Adipocyte (in vitro differentiated cells): ENCODE data around the gene IER3.
"Not testable (repeated sequence)": the region's sequence is repeated elsewhere in the genome, so short reads cannot be mapped to it uniquely, and the experiment has no call there.

ENCODE experiments used
- DNase-seq: peaks from one replicate; pipeline ENCODE4 v3.0.0-alpha.2; 2015; ENCODE audit warnings: low read depth
- H3K27me3 ChIP-seq: replicated peaks from 2 replicates; pipeline ENCODE4 v1.7.0; 2013; ENCODE audit warnings: mild to moderate bottlenecking, low read length, moderate library complexity; ENCODE audit not compliant: control insufficient read depth, insufficient read depth
- H3K36me3 ChIP-seq: 2 replicates; pipeline ENCODE4 v1.7.0; 2013; ENCODE audit warnings: low read length, mild to moderate bottlenecking, moderate library complexity; ENCODE audit not compliant: control insufficient read depth, insufficient read depth, severe bottlenecking
- H3K4me1 ChIP-seq: 2 replicates; pipeline ENCODE4 v1.7.0; 2013; ENCODE audit warnings: mild to moderate bottlenecking, low read length, moderate library complexity; ENCODE audit not compliant: control insufficient read depth, insufficient read depth
- H3K4me3 ChIP-seq: 2 replicates; pipeline ENCODE4 v1.7.0; 2013; ENCODE audit warnings: mild to moderate bottlenecking, low read length, moderate library complexity
- H3K9ac ChIP-seq: 2 replicates; pipeline ENCODE4 v1.7.0; 2013; ENCODE audit warnings: mild to moderate bottlenecking, low read length, moderate library complexity
- H3K9me3 ChIP-seq: 2 replicates; pipeline ENCODE4 v1.7.0; 2013; ENCODE audit warnings: mild to moderate bottlenecking, low read length, moderate library complexity; ENCODE audit not compliant: control insufficient read depth

Gene IER3

DNA sequence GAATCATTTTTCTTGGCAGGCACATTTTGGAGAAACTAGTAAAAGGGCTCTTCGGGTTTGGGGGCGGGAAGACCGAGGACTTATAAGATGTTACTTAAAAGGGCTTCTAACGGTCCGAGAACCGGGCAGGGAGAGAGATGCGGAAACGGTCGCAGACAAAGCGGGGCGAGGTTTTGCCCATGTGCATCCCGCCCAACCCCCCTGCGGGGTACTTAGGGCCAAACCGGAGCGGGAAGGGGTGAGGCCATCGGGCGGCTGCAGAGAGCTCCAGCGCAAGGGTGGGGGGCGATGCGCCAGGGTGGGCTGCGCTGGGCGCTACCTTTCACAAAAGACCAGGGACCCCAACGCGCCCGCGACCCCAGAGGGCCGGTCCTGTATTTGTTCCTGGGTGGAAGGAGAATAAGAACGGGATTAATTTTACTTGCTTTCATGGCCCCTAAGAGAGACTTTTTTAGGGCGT, 23.6 kb downstream of the IER3 start:
- peak; percentile 64 for DNase-seq
- Histone ChIP-seq H3K9me3 (no peaks in the 10 kb centered on the region), H3K4me1 (peaks cover 48% of the 10 kb centered on the region), H3K36me3 (peaks cover 34% of the 10 kb centered on the region), H3K9ac (peak overlapping the region; percentile 100), H3K27me3 (no peaks in the 10 kb centered on the region), H3K4me3 (peak overlapping the region; percentile 99)

DNA sequence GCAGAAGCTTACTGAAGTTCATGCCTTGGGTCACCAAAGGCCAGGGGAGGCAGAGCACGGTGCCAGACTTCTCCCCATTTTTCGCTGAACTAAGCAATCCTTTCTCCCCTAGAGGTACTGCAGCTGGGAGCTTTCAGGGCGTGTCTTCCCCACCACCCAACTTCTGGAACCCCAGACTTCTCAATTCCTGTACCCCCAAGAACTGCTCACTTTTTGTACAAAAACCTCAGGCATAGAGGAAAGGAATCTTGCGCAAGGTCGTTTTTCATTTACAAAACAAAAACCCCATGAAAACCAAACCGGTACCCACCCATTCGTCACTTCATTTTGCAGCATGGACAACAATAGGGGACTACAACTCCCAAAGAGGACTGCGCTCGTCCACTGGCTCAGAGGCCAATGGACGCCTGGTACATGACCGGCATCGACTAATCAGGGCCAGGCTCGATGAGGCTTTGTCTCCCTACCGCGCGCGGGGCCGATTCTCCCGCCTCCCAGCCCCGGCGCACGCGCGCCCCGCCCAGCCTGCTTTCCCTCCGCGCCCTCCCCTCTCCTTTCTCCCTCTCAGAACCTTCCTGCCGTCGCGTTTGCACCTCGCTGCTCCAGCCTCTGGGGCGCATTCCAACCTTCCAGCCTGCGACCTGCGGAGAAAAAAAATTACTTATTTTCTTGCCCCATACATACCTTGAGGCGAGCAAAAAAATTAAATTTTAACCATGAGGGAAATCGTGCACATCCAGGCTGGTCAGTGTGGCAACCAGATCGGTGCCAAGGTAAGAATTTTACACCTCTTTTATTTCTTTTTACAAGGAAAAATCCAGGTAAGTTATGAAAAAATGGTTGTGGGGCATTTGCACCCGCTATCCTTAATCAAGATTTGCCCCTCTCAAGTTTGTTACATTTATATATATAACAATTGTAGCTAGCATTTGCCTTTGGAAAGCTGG, 24.3 kb downstream of the IER3 start, which contains the start of gene TUBB:
Gene TUBB, plus strand, starts transcription at position 562 of the 947 bp plus-strand sequence. Its CDS starts 155 bp downstream, at position 717.
- peak within 1 kb of the TSS; percentile 100 for H3K9ac ChIP-seq
- peaks cover 27% of the 10 kb centered on the region for H3K36me3 ChIP-seq
- H3K9me3 ChIP-seq: no peaks in the 10 kb centered on the region
- H3K27me3 ChIP-seq: no peaks in the 10 kb centered on the region
- peak within 1 kb of the TSS; percentile 99 for H3K4me3 ChIP-seq
- peak; percentile 99 for DNase-seq
- peaks cover 42% of the 10 kb centered on the region for H3K4me1 ChIP-seq

DNA sequence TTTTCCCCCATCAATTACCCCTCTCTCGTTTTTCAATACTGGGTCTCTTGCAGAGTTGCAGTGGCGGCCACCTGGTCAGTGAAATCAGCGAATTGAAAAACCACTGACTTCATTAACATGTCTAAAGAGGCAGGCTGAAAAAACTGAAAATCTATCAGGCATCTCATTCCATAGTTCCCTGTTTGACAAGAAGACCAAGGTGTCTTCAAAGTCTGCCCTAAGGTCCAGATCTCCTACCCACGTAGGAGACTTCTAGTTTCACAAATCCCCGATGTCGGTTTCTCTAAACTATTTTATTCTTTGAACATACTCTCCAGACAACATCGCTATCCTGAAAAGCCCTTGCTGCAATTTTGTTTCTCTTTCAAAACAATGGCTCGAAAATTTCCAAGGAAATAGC, 25.0 kb downstream of the IER3 start:
- Histone ChIP-seq H3K27me3 (no peaks in the 10 kb centered on the region), H3K9me3 (no peaks in the 10 kb centered on the region), H3K4me1 (peaks cover 37% of the 10 kb centered on the region), H3K36me3 (peaks cover 20% of the 10 kb centered on the region), H3K9ac (peak overlapping the region; percentile 100), H3K4me3 (peak overlapping the region; percentile 99)
- no peak for DNase-seq

DNA sequence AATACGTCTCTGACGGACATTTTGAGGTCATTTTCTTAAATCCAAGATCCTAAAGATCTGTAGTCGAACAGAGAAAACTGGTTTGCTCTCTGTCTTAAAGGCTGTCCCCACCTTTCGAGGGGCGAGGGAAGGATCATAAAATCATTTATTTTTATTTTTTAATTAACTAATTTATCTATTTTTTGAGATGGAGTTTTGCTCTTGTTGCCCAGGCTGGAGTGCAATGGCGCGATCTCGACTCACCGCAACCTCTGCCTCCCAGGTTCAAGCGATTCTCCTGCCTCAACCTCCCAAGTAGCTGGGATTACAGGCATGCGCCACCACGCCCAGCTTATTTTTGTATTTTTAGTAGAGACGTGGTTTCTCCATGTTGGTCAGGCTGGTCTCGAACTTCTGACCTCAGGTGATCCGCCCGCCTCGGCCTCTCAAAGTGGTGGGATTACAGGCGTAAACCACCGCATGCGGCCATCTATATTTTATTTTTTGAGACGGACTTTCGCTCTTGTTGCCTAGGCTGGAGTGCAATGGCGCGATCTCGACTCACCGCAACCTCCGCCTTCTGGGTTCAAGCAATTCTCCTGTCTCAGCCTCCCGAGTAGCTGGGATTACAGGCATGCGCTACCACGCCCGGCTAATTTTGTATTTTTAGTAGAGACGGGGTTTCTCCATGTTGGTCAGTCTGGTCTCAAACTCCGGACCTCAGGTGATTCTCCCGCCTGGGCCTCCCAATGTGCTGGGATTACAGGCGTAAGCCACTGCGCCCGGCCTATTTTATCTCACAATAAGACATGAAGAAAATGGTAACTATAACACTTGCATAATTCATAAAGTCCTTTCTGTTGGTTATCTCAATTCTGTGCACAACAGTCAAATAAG, 26.3 kb downstream of the IER3 start:
- not testable (repeated sequence) for DNase-seq, H3K9me3 ChIP-seq, H3K27me3 ChIP-seq
- Histone ChIP-seq H3K9ac (peak overlapping the region; percentile 83), H3K36me3 (peaks cover 16% of the 10 kb centered on the region), H3K4me3 (peak overlapping the region; percentile 74), H3K4me1 (peaks cover 26% of the 10 kb centered on the region)

DNA sequence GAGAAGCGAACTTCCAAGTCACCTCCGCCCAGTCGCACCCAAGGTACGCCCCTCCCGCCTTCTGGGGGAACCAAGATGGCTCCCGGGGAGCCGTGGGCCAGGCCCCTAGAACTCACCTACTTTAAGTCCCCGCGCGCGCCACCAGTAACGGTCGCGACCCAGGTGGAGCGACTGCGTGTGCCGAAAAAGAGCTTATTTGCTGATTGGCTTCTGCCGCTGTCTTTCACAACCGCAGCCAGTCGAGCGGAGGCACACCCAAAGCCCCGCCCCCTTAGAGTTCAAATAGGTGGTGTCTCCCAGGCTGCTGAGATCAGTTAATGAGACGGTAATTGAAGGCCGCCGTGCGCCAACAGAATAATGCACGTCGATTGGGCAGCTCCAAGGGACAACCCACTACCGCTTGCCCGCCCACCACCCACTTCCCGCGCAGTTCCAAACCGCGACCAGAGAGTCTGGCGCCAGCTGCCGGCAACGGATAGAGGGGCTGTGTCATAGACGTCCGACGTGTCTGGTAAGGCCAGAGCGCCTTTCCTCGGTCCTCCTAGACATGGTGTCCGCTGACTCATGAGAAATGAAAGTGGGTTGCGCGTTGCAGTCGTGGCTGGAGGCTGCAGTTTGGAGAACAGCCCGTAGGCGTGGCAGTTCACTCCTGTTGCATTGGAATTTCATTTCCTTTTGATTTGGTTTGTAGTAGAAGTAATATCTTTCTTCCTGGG, 27.1 kb downstream of the IER3 start, which contains the start of gene MDC1:
Gene MDC1, minus strand, starts transcription at position 153 of the 716 bp plus-strand sequence. CDS start 2,106 bp downstream, outside the sequence.
- DNase-seq: peak; percentile 100
- H3K9me3 ChIP-seq: no peaks in the 10 kb centered on the region
- H3K9ac ChIP-seq: peak within 1 kb of the TSS; percentile 83
- peak within 1 kb of the TSS; percentile 84 for H3K4me3 ChIP-seq
- H3K27me3 ChIP-seq: no peaks in the 10 kb centered on the region
- peaks cover 17% of the 10 kb centered on the region for H3K36me3 ChIP-seq
- H3K4me1 ChIP-seq: peaks cover 18% of the 10 kb centered on the region

DNA sequence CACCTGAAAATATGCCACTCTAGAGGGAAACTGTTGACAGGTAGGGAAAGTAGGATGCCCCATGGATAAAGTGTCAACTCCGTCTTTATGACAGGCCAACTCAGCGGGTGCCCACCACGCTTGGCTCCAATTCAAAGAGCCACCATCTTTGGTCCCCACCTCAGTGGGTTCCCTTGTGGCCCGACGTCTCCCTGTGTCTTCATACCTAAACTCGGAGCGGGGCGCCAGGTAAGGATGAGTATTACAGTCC, 27.5 kb downstream of the IER3 start:
- H3K36me3 ChIP-seq: peaks cover 22% of the 10 kb centered on the region
- H3K4me3 ChIP-seq: peak overlapping the region; percentile 84
- peak overlapping the region; percentile 79 for H3K9ac ChIP-seq
- H3K4me1 ChIP-seq: peaks cover 17% of the 10 kb centered on the region
- no peaks in the 10 kb centered on the region for H3K27me3 ChIP-seq
- no peak for DNase-seq
- H3K9me3 ChIP-seq: no peaks in the 10 kb centered on the region

DNA sequence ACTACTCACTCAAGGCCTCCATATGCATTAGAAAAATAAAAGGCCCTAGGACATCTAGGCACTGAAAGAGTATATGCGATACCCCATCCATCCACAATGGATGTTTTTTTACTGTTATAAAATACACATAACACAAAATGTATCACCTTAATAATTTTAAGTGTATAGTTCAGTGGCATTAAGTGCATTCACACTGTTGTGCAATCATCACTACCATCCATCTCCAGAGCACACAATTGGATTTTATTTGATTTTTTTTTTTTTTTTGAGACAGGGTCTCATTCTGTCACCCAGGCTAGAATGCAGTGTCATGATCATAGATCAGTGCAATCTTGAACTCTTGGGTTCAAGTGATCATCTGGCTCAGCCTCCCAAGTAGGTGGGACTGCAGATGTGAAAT, 30.1 kb downstream of the IER3 start:
- H3K4me1 ChIP-seq: peaks cover 12% of the 10 kb centered on the region
- no peaks in the 10 kb centered on the region for H3K9me3 ChIP-seq
- peaks cover 36% of the 10 kb centered on the region for H3K36me3 ChIP-seq
- H3K4me3 ChIP-seq: no peak overlapping the region
- no peaks in the 10 kb centered on the region for H3K27me3 ChIP-seq
- no peak overlapping the region for H3K9ac ChIP-seq
- no peak for DNase-seq

DNA sequence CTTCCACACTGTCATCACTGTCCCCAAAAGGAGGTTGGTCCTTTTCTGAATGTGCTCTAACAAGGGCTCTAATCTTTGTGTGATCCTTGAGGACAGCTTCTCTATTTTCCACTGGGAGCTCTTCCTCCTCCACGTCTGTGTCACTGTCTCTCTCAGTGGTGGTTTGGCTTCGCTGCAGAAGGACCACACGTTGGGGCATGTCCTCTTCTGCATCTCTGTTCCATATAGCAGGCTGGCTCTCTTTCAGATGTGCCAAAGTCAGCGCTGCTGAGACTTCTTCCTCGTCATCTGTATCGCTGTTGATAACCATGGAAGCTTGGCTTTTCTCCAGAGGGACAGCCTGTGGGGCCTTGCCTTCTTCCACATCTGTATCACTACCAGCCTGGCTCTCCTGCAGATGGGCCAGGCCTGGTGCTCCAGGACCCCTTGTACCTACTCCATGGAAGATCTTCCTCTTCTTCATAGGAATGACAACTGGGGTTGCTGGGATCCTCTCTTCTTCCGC, 31.9 kb downstream of the IER3 start:
- Histone ChIP-seq H3K9me3 (no peaks in the 10 kb centered on the region), H3K4me1 (peaks cover 6% of the 10 kb centered on the region), H3K4me3 (no peak overlapping the region), H3K9ac (no peak overlapping the region), H3K27me3 (no peaks in the 10 kb centered on the region), H3K36me3 (peaks cover 43% of the 10 kb centered on the region)
- DNase-seq: no peak

DNA sequence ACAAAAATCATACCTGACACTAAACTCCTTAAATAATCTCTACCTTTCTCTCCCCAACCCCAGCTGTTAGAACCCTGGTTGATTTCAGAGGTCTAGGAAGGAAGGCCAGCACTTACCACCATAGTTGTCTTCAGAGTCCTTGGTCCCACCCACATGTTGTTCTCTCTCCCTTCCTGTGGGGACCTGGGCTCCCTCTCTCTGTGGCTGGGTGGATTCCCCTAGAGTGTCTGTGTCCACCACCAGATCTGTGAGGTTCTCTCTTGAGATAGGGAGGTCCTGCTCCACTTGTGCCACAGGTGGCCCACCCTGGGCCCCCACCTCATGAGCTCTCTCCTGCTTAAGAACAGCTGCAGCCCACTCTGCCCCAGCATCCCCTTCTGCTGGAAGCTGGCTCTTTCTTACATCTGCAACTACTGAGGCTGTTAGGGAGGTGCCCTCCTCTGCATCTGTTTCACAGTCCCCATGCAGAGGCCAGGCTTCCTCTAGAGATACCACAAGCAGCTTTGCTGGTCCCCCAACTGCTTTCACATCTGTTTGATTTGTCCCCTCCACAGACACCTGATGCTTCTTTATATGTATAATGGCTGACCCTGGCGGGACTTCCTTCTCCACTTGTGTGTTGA, 32.5 kb downstream of the IER3 start:
- no peak overlapping the region for H3K4me3 ChIP-seq
- H3K9me3 ChIP-seq: no peaks in the 10 kb centered on the region
- H3K9ac ChIP-seq: no peak overlapping the region
- peaks cover 50% of the 10 kb centered on the region for H3K36me3 ChIP-seq
- H3K4me1 ChIP-seq: peaks cover 6% of the 10 kb centered on the region
- no peaks in the 10 kb centered on the region for H3K27me3 ChIP-seq
- no peak for DNase-seq

DNA sequence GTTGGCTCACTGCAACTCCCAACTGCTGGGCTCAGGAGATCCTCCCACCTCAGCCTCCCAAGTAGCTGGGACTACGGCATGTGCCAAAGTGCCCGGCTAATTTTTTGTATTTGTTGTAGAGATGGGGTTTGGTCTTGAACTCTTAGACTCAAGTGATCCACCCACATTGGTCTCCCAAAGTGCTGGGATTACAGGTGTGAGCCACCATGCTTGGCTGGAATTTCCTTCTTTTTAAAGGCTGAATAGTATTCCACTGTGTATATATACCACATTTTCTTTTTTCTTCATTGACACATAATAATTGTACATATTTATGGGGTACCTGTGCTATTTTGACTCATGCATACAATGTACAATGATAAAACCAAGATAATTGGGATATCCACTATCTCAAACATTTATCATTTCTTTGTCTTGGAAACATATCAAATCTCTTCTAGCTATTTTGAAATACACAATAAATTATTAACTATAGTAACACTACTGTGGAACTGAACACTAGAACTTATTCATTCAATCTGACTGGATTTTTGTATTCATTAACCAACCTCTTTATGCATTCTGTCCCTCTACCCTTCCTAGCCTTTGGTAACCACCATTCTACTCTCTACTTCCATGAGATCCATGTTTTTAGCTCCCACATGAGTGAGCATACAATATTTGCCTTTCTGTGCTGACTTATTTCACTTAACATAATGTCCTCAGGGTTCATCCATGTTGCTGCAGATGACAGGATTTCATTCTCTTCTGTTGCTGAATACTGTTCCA, 35.1 kb downstream of the IER3 start:
- DNase-seq: no peak
- Histone ChIP-seq H3K9me3 (no peaks in the 10 kb centered on the region), H3K4me3 (no peak overlapping the region), H3K36me3 (peaks cover 51% of the 10 kb centered on the region), H3K4me1 (no peaks in the 10 kb centered on the region), H3K9ac (no peak overlapping the region), H3K27me3 (no peaks in the 10 kb centered on the region)
